GM13977 (cell line): Measurements from ENCODE around the gene PTPRE.

Experiments
- DNase-seq: peaks from one replicate; pipeline ENCODE4 v3.0.0; 2012; ENCODE audit warnings: low spot score
- CTCF ChIP-seq: IDR thresholded peaks from 2 replicates; pipeline ENCODE4 v1.5.1; 2012; ENCODE audit warnings: mild to moderate bottlenecking, control low read depth; ENCODE audit not compliant: insufficient read depth; ENCODE audit errors: extremely low read depth, missing control alignments
- in situ Hi-C: fragments of 300-500 bp; cut with MboI; formaldehyde crosslinking; loops from one replicate; pipeline ENCODE4 v1.12.0; 2022; ENCODE audit warnings: low sequenced_read_pairs, low pct_unique_long_range_greater_than_20kb, mixed read lengths, inconsistent platforms; ENCODE audit not compliant: unreplicated experiment

Gene PTPRE

GRCh38 chr10:128116187-128116586 is 209.3 kb downstream of the PTPRE start:
- no peak for TF ChIP-seq CTCF
- in situ Hi-C loops = no loop called here
- DNase-seq = no peak

GRCh38 chr10:128116851-128117615 is 210.1 kb downstream of the PTPRE start:
- TF ChIP-seq CTCF = peak; percentile 10
- in situ Hi-C loops = no loop called here
- DNase-seq = no peak

- in situ Hi-C loops = no loop called here
- TF ChIP-seq CTCF = no peak
- DNase-seq = no peak
Observed at GRCh38 chr10:128121750-128122412, 215.0 kb downstream of the PTPRE start.

GRCh38 chr10:128122931-128123330 is 216.0 kb downstream of the PTPRE start:
- DNase-seq = no peak
- TF ChIP-seq CTCF = no peak
- in situ Hi-C loops = no loop called here

GRCh38 chr10:128123846-128124245 is 216.9 kb downstream of the PTPRE start:
- in situ Hi-C loops = no loop called here
- DNase-seq = no peak
- TF ChIP-seq CTCF = no peak

GRCh38 chr10:128124813-128125403 is 218.0 kb downstream of the PTPRE start:
- in situ Hi-C loops = no loop called here
- DNase-seq = no peak
- TF ChIP-seq CTCF = no peak
